Panc1 (cell line): ENCODE measurements around the gene MTERF4.

Experiments used
- POLR2AphosphoS5 ChIP-seq: IDR thresholded peaks from 2 replicates; pipeline ENCODE4 v1.6.1; 2012; ENCODE audit warnings: mild to moderate bottlenecking, low read depth, low read length, moderate library complexity
- REST ChIP-seq, 2 experiments: IDR thresholded peaks; 2 replicates each; pipeline ENCODE4 v1.6.1; 2011 to 2012; ENCODE audit warnings: low read depth in 2 of 2, control low read depth in 1 of 2, low read length in 1 of 2, mild to moderate bottlenecking in 1 of 2, moderate library complexity in 1 of 2; ENCODE audit not compliant: insufficient read depth in 1 of 2
- TF ChIP-seq, protein P1 (sequence below): fragments of 450-650 bp; IDR thresholded peaks from 2 replicates; pipeline ENCODE4 v1.5.1; 2017; ENCODE audit warnings: mild to moderate bottlenecking

GRCh38 chr2:241116606-241117560 is 14.8 kb upstream of the MTERF4 start:
- TF ChIP-seq REST (IDR thresholded peaks at IDR 0.05; ENCODE audit: insufficient read depth in 1 of 2, low read depth in 2 of 2, low read length in 1 of 2) = no peak
- TF ChIP-seq, protein P1, sequence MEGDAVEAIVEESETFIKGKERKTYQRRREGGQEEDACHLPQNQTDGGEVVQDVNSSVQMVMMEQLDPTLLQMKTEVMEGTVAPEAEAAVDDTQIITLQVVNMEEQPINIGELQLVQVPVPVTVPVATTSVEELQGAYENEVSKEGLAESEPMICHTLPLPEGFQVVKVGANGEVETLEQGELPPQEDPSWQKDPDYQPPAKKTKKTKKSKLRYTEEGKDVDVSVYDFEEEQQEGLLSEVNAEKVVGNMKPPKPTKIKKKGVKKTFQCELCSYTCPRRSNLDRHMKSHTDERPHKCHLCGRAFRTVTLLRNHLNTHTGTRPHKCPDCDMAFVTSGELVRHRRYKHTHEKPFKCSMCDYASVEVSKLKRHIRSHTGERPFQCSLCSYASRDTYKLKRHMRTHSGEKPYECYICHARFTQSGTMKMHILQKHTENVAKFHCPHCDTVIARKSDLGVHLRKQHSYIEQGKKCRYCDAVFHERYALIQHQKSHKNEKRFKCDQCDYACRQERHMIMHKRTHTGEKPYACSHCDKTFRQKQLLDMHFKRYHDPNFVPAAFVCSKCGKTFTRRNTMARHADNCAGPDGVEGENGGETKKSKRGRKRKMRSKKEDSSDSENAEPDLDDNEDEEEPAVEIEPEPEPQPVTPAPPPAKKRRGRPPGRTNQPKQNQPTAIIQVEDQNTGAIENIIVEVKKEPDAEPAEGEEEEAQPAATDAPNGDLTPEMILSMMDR = no peak
- TF ChIP-seq POLR2AphosphoS5 = no peak
